NT2/D1 (cell line): Measurements from ENCODE around the gene TNFRSF21.

ENCODE experiments used
- DNase-seq: peaks from one replicate; pipeline ENCODE4 v3.0.0-alpha.2; 2011; ENCODE audit warnings: low read depth, low spot score
- H3K27me3 ChIP-seq: 2 replicates; pipeline ENCODE4 v1.6.0; 2011; ENCODE audit warnings: mild to moderate bottlenecking; ENCODE audit not compliant: insufficient read length, insufficient read depth
- H3K36me3 ChIP-seq: 2 replicates; pipeline ENCODE4 v1.6.1; 2011; ENCODE audit warnings: mild to moderate bottlenecking, low read length, mixed read lengths; ENCODE audit not compliant: insufficient read depth, insufficient read length
- H3K4me1 ChIP-seq: 2 replicates; pipeline ENCODE4 v1.5.1; 2011; ENCODE audit not compliant: insufficient read depth, insufficient read length
- H3K4me3 ChIP-seq: 2 replicates; pipeline ENCODE4 v1.5.1; 2011; ENCODE audit warnings: low read depth; ENCODE audit not compliant: insufficient read length
- H3K9ac ChIP-seq: 2 replicates; pipeline ENCODE4 v1.6.0; 2011; ENCODE audit warnings: low read depth; ENCODE audit not compliant: insufficient read length
- H3K9me3 ChIP-seq: 2 replicates; pipeline ENCODE4 v1.5.1; 2011; ENCODE audit warnings: mild to moderate bottlenecking, low read length; ENCODE audit not compliant: insufficient read depth
- SUZ12 ChIP-seq: IDR thresholded peaks from 2 replicates; pipeline ENCODE4 v1.6.1; 2011; ENCODE audit not compliant: insufficient read length, insufficient read depth; ENCODE audit errors: extremely low read depth
- YY1 ChIP-seq: IDR thresholded peaks from 2 replicates; pipeline ENCODE4 v1.6.1; 2011; ENCODE audit not compliant: insufficient read length, insufficient read depth
- ZNF274 ChIP-seq: IDR thresholded peaks from 2 replicates; pipeline ENCODE4 v1.6.1; 2011; ENCODE audit warnings: mild to moderate bottlenecking, low read depth, low read length

The TNFRSF21 gene

DNA sequence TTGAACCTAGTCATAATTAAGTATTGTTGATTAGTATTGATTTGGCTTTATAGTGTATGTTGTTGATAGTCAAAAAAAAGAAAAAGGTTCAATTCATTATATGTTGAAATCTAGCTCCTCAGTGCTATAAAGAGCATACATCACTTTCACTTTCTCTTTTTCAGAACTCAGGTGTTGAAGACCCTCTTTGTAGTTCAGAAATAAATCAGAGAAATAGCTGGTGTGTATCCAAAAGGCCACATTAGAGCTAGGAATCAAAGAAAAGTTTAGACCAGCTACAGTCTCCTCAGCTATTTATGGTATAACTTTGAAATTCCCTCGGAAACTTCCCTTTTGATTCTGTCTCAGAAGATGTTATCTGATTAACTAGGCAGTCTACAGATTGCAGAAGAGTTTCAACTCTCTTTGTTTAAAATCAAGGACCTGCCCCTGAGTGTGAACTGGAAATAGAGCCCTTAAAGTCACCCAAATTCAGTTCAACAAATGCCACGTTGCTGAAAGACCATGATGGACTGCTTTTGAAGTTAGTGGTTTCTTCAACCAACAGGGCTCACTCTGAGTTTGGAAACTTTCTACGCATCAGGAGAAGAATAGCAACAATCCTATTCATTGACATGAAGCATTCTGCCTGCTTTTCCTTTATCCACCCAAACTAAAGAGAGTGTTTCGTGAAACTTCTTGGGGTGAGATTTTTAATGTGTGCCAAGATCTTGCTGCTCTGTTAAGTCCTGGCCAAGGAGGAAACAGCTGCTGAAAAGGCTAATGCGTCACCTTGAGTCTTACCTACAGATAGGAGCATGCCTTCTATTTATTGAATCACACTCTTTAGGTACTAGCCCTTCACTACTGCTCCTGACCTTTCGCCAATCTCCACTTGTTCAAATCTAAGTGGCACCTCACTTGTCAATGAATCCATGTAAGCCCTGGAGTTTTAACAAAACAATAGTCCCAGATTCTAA, 111.7 kb downstream of the TNFRSF21 start:
- Histone ChIP-seq H3K4me1 (no peaks in the 10 kb centered on the region), H3K36me3 (no peaks in the 10 kb centered on the region), H3K9ac (no peak overlapping the region), H3K9me3 (no peaks in the 10 kb centered on the region), H3K27me3 (no peaks in the 10 kb centered on the region), H3K4me3 (no peak overlapping the region)
- no peak for TF ChIP-seq ZNF274
- TF ChIP-seq SUZ12 = no peak
- no peak for TF ChIP-seq YY1
- no peak for DNase-seq

DNA sequence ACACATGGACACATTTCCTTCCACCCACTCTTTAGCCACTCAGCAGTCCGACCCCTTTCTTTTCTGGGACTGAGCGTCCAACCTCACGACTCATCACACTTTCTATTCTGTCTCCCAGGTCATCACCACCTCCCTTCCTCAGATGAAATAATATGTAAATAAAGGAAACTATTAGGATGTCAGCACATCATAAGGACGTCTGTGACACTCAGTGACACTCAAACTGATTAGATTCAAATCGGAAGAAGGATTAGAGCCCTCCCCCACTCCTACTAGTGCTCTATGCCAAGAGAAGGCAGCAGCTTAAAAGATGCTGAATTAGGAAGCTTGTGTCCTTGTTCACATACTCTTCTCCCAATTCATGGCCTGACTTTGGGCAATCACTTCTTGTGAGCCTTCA, 113.6 kb downstream of the TNFRSF21 start:
- DNase-seq = no peak
- TF ChIP-seq SUZ12 = no peak
- TF ChIP-seq ZNF274 = no peak
- TF ChIP-seq YY1 = no peak
- Histone ChIP-seq H3K36me3 (no peaks in the 10 kb centered on the region), H3K4me1 (no peaks in the 10 kb centered on the region), H3K4me3 (no peak overlapping the region), H3K9me3 (no peaks in the 10 kb centered on the region), H3K27me3 (no peaks in the 10 kb centered on the region), H3K9ac (no peak overlapping the region)

DNA sequence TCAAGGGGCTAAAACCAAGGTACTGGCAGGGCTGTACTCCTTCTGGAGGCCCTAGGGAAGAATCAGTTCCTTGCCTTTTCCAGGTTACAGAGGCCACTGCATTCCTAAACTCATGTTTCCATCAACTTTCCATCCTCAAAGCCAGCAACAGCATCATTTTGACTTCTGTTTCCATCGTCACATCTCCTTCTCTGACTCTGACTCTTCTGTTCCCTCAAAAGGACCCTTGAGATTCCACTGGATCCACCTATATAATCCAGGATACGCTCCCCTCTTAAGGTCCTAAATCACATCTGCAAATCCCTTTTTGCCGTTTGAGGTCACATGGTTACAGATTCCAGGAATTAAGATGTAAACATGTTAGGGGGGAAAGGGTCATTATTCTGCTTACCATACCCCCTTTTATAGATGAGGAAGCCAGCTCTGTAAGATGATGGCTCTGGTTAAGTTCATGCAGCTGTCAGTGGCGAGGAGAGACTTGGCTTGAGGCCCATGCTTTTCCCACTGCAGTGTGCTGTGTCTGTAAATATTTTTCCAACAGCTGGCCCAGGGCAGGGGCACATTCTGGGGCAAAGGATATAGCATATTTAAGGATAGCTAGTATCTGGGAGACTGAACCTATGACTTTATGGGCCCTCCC, 114.6 kb downstream of the TNFRSF21 start:
- Histone ChIP-seq H3K9ac (no peak overlapping the region), H3K36me3 (no peaks in the 10 kb centered on the region), H3K4me3 (no peak overlapping the region), H3K4me1 (no peaks in the 10 kb centered on the region), H3K27me3 (no peaks in the 10 kb centered on the region), H3K9me3 (no peaks in the 10 kb centered on the region)
- TF ChIP-seq ZNF274 (no peak), SUZ12 (no peak), YY1 (no peak)
- DNase-seq = no peak

DNA sequence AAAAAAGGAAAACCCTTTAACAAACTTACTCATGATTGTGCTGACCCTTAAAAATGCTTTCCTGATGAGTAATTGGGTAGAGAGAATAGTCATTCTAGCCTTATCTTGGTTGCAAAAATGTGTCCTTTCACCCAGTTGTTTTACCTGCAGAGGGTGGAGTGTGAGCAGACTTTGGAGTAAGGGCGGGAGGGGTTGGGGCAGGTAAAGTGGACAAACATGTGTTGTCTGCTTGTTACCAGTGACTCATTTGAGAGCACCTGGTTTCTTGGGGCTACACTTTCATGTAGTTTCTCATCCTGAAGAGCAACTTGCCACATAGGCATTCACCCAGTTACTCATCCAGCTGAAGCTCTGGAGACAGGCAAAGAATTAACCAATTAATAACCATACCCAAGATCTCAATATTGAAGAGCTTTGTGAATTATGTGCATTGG, 121.1 kb downstream of the TNFRSF21 start:
- H3K9me3 ChIP-seq = no peaks in the 10 kb centered on the region
- H3K4me1 ChIP-seq = no peaks in the 10 kb centered on the region
- TF ChIP-seq YY1 (no peak), ZNF274 (no peak), SUZ12 (no peak)
- no peak for DNase-seq
- no peaks in the 10 kb centered on the region for H3K27me3 ChIP-seq
- no peak overlapping the region for H3K9ac ChIP-seq
- H3K4me3 ChIP-seq = no peak overlapping the region
- no peaks in the 10 kb centered on the region for H3K36me3 ChIP-seq

DNA sequence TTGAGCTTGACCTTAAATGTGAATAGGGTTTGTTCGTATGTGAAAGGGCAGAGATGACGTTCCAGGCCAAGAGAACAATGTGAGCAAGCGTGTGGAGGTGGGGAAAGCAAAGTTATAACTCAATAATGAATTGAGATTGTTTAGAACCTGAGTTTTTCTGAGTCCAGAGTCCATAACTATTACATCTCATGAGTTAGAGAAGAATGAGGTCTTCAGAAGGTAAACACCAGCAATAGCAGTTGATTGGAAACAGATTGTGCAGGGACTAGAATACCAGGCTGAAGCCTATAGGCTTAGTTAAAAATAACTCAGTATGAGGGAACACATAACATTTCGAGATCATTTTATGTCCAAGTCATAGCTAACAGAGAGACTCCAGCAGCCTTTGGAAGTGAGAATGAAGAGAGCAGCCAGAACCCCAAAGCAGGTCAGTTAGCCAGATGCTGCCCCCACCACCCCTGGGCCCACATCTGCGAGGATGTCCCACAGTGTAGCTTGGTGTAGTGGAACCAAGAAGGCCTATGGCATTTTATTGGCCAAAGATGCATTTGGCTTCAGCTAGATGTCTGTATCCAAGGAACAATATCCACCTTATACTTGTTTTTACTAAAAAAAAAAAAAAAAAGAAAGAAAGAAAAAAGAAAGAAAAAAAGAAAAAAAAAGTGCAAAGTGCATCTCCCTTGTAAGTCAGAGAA, 121.7 kb downstream of the TNFRSF21 start:
- H3K4me3 ChIP-seq = no peak overlapping the region
- H3K4me1 ChIP-seq = no peaks in the 10 kb centered on the region
- H3K36me3 ChIP-seq = no peaks in the 10 kb centered on the region
- DNase-seq = no peak
- no peak for TF ChIP-seq ZNF274
- TF ChIP-seq SUZ12 = no peak
- no peak for TF ChIP-seq YY1
- H3K27me3 ChIP-seq = no peaks in the 10 kb centered on the region
- no peak overlapping the region for H3K9ac ChIP-seq
- H3K9me3 ChIP-seq = no peaks in the 10 kb centered on the region

DNA sequence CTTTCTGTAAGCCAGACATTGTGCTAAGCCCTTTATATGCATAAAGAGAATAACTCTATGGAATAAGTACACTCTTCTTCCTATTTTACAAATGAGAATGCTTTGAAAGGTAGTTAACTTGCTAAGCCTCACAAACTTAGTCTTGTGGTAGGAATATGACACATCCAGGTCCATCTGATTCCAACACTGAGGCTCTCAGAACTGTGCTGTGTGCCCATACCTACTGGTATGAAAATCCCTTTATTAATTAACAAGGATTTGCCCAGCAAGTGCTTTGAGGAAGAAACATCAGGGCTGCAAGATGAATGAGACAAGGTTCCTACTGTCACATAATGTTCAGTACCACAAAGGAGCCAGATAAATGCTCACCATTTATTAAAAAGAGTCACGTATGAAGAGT, 122.6 kb downstream of the TNFRSF21 start:
- H3K4me3 ChIP-seq = no peak overlapping the region
- no peaks in the 10 kb centered on the region for H3K27me3 ChIP-seq
- no peaks in the 10 kb centered on the region for H3K9me3 ChIP-seq
- TF ChIP-seq ZNF274 (no peak), SUZ12 (no peak), YY1 (no peak)
- H3K9ac ChIP-seq = no peak overlapping the region
- DNase-seq = no peak
- no peaks in the 10 kb centered on the region for H3K4me1 ChIP-seq
- H3K36me3 ChIP-seq = no peaks in the 10 kb centered on the region

DNA sequence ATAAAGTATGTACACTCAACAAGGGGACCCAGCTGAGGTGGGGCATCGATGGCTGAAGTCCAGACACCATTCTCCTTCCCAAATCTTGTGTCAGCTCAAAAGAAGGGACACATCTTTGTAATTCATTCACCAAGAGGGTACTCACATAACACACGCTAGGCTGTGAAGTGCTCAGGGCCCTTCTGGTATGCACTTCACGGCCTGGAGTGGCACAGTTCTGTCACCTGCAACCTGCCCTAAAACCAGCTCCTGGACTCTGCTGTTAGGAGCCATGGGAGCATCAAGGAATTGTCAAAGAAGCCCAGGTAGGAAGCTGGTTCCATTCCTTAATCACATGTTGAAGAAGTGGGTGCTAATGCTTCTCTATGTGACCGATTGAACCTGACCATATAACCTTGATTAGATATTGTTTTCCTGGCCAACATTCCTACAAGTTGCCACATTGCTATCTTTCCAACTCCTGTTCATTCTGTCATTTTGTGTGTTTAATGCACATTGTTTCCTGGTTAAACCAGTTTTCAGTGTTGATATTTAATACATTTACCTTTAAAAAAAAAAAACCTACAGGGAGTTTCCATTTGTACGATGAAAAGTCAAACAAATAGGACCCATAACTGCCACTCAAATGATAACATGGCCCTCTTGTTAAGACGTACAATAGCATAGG, 127.3 kb downstream of the TNFRSF21 start:
- Histone ChIP-seq H3K9me3 (peaks cover 13% of the 10 kb centered on the region; the same call in 1 of the 2 replicates), H3K27me3 (no peaks in the 10 kb centered on the region), H3K36me3 (no peaks in the 10 kb centered on the region), H3K9ac (no peak overlapping the region), H3K4me3 (no peak overlapping the region), H3K4me1 (no peaks in the 10 kb centered on the region)
- TF ChIP-seq SUZ12 = no peak
- no peak for TF ChIP-seq YY1
- TF ChIP-seq ZNF274 = no peak
- DNase-seq = no peak
